GM12878 (cell line): Measurements from ENCODE around the gene LDLRAP1. TPM values are rescaled to one million over a fixed set of nuclear protein-coding genes. Genes with fewer than 3 reads are reported as not detected.

Experiments used
- ATAC-seq: fragments of 200-7000 bp; cut with Tn5 transposase; 3 replicates; pipeline ENCODE4 v1.9.1; 2020; ENCODE audit warnings: mild to moderate bottlenecking, moderate library complexity
- BruUV-seq: library from RNA; stranded (reverse); fragments of 400-500 nt; replicated peaks from 2 replicates; lab custom pipeline; 2021; lab: Mats Ljungman, UMichigan
- CTCF ChIA-PET: fragments of 300-600 bp; sonication (Branson Sonifier 250); formaldehyde crosslinking; extraction: SDS; loops from one replicate; lab custom pipeline; 2021; ENCODE audit warnings: inconsistent platforms; lab: Yijun Ruan, JAX
- POLR2A ChIA-PET: fragments of 350-600 bp; formaldehyde crosslinking; extraction: SDS; loops from one replicate; lab custom pipeline; 2021; ENCODE audit warnings: inconsistent platforms; lab: Charles Lee
- RAD21 ChIA-PET: fragments of 300-600 bp; sonication (Branson Sonifier 250); formaldehyde crosslinking; loops from one replicate; lab custom pipeline; 2023; ENCODE audit warnings: antibody characterized with exemption; ENCODE audit not compliant: unreplicated experiment; lab: Charles Lee
- SMC1A ChIA-PET: fragments of 300-600 bp; sonication (Branson Sonifier 250); formaldehyde crosslinking; loops from one replicate; lab custom pipeline; 2023; ENCODE audit not compliant: unreplicated experiment, uncharacterized antibody; lab: Charles Lee
- DNase-seq: peaks from one replicate; pipeline ENCODE4 v3.0.0-alpha.2; 2011; ENCODE audit warnings: low read depth, low spot score
- FAIRE-seq: peaks from 3 replicates; lab custom pipeline; 2011; peaks lifted over from hg19 to GRCh38; lab: Jason Lieb, UNC
- H2AFZ ChIP-seq: 2 replicates; pipeline ENCODE4 v1.6.0; 2011; ENCODE audit warnings: low read depth, low read length, control low read depth; ENCODE audit not compliant: control insufficient read depth
- H3K27ac ChIP-seq: 2 replicates; pipeline ENCODE4 v1.5.1; 2011; ENCODE audit warnings: control low read depth; ENCODE audit not compliant: control insufficient read depth, insufficient read depth
- H3K27me3 ChIP-seq, 2 experiments: replicated peaks in 1 of 2; 2 replicates each; pipeline versions ENCODE4 v1.6.0 to v1.6.1; 2011; ENCODE audit warnings: low read length in 1 of 2; ENCODE audit not compliant: control insufficient read depth in 2 of 2, insufficient read depth in 2 of 2
- H3K36me3 ChIP-seq, 2 experiments: 2 replicates each; pipeline ENCODE4 v1.5.1; 2011; ENCODE audit warnings: low read length in 1 of 2; ENCODE audit not compliant: control insufficient read depth in 2 of 2, insufficient read depth in 2 of 2
- H3K4me1 ChIP-seq: 2 replicates; pipeline ENCODE4 v1.6.1; 2011; ENCODE audit warnings: mild to moderate bottlenecking, low read length, moderate library complexity, mixed read lengths; ENCODE audit not compliant: control insufficient read depth, insufficient read depth
- H3K4me2 ChIP-seq: 2 replicates; pipeline ENCODE4 v1.6.0; 2011; ENCODE audit warnings: control low read depth; ENCODE audit not compliant: control insufficient read depth, insufficient read depth
- H3K4me3 ChIP-seq: fragments of 200-600 bp; sonication (generic); 2 replicates; pipeline ENCODE4 v1.5.1; 2016
- H3K79me2 ChIP-seq: 2 replicates; pipeline ENCODE4 v1.6.0; 2011; ENCODE audit warnings: low read length; ENCODE audit not compliant: control insufficient read depth, insufficient read depth
- H3K9ac ChIP-seq: 2 replicates; pipeline ENCODE4 v1.8.0; 2011; ENCODE audit warnings: low read length, control low read depth, mixed read lengths; ENCODE audit not compliant: control insufficient read depth, insufficient read depth
- H3K9me3 ChIP-seq: replicated peaks from 3 replicates; pipeline ENCODE4 v1.5.1; 2011; ENCODE audit warnings: mild to moderate bottlenecking, low read length; ENCODE audit not compliant: control insufficient read depth, insufficient read depth
- H4K20me1 ChIP-seq: 2 replicates; pipeline ENCODE4 v1.6.0; 2011; ENCODE audit not compliant: control insufficient read depth, insufficient read depth
- CEBPB ChIP-seq, 2 experiments: fragments of 150-350 bp in 1 of 2; IDR thresholded peaks; 2 replicates each; pipeline ENCODE4 v1.6.1; 2012 to 2014; ENCODE audit warnings: low read depth in 2 of 2, low read length in 2 of 2, borderline replicate concordance in 1 of 2, inconsistent platforms in 1 of 2
- RAD21 ChIP-seq: IDR thresholded peaks from 2 replicates; pipeline ENCODE4 v1.6.1; 2011; ENCODE audit warnings: mild to moderate bottlenecking, low read depth, low read length, moderate library complexity; ENCODE audit not compliant: insufficient read depth
- SMC3 ChIP-seq: IDR thresholded peaks from 2 replicates; pipeline ENCODE4 v1.6.1; 2011; ENCODE audit warnings: low read length, improper control_type of control experiment, borderline replicate concordance
- TBL1XR1 ChIP-seq: IDR thresholded peaks from 2 replicates; pipeline ENCODE4 v1.6.1; 2012; ENCODE audit warnings: low read depth, low read length, improper control_type of control experiment
- WGBS: methylation state at CpG from one replicate; pipeline ENCODE4 v1.1.6; 2016; ENCODE audit warnings: low lambda C conversion rate; ENCODE audit not compliant: insufficient replicate concordance, insufficient coverage; ENCODE audit errors: missing lambda C conversion rate; 5-methylcytosine and 5-hydroxymethylcytosine counted together
- in situ Hi-C: fragments of 300-500 bp; cut with MboI; formaldehyde crosslinking; loops from 9 replicates; pipeline ENCODE4 v1.14.3; 2018; ENCODE audit warnings: mixed read lengths
- intact Hi-C: fragments of 100-400 bp; cut with micrococcal nuclease; formaldehyde crosslinking; loops from one replicate; pipeline ENCODE4 v1.14.2; 2022; ENCODE audit not compliant: unreplicated experiment
- polyA plus RNA-seq, 11 experiments: library from polyadenylated mRNA; depleted of rRNA in 4 of 11; unstranded in 6 of 11; stranded (reverse) in 5 of 11; fragments of >200 nt; fragmentation: Nextera tagmentation in 4 of 11; fragmentation: Illumina TruSeq in 1 of 11; extraction: Ambion mirVana in 4 of 11; extraction: Trizol in 1 of 11; gene quantifications; 1 replicate in 1 of 11; 2 replicates in 10 of 11; pipeline versions ENCODE4 v1.2.1 to v1.2.3, GENCODE V29; 2011 to 2016; ENCODE audit warnings: inconsistent platforms in 2 of 11, missing spikeins in 2 of 11, low read depth in 1 of 11
- total RNA-seq, 4 experiments: library from RNA; depleted of rRNA in 3 of 4; stranded (reverse); fragments of >200 nt in 3 of 4; fragmentation: Illumina TruSeq in 1 of 4; extraction: Trizol in 1 of 4; gene quantifications; 2 replicates each; pipeline versions ENCODE4 v1.2.1 to v1.2.3, GENCODE V29; 2013 to 2021
- TF ChIP-seq, protein P1 (sequence below), 3 experiments: IDR thresholded peaks in 2 of 3; conservative IDR thresholded peaks in 1 of 3; 2 replicates each; pipeline ENCODE4 v1.5.1; 2011; ENCODE audit warnings: low read depth in 3 of 3, low read length in 3 of 3, mild to moderate bottlenecking in 3 of 3, control low read depth in 2 of 3, moderate library complexity in 2 of 3, inconsistent platforms in 1 of 3, mixed read lengths in 1 of 3; ENCODE audit not compliant: control insufficient read depth in 2 of 3, insufficient read depth in 1 of 3; ENCODE audit errors: extremely low read depth in 1 of 3

LDLRAP1 gene
- total and polyA plus RNA-seq, 10 of the 15 experiments (the other 5 are each of a cell fraction or from before 2014, with no cell fraction given) = 0.43 to 37.6 (median 22.0) TPM

GRCh38 chr1:25610822-25611630, 67.6 kb downstream of the LDLRAP1 start:
- Histone ChIP-seq H3K27ac (no peak overlapping the region), H3K9me3 (no peaks in the 10 kb centered on the region), H3K27me3 (no peaks in the 10 kb centered on the region; a peak in 1 of 4 replicates), H2AFZ (no peak overlapping the region), H3K4me1 (peaks cover 19% of the 10 kb centered on the region), H3K9ac (no peak overlapping the region), H3K4me2 (no peak overlapping the region), H3K36me3 (no peaks in the 10 kb centered on the region), H3K79me2 (no peaks in the 10 kb centered on the region), H3K4me3 (no peak overlapping the region), H4K20me1 (no peaks in the 10 kb centered on the region)
- in situ Hi-C loops = loop anchor here (5.0 kb wide), 1 partner anchor 186 kb away; no protein-coding TSS in a partner anchor
- ChIA-PET CTCF (interaction anchor here (0.6 to 3.6 kb wide), 5 partner anchors 8 to 192 kb away, joined by 3 to 18 read pairs (median 7); no protein-coding TSS in a partner anchor), SMC1A (interaction anchor here (0.7 to 2.9 kb wide), 4 partner anchors 28 to 209 kb away, joined by 3 to 15 read pairs (median 3); no protein-coding TSS in a partner anchor), POLR2A (no interaction called here), RAD21 (interaction anchor here (1.2 kb wide), 1 partner anchor 135 kb away, joined by 3 read pairs; no protein-coding TSS in a partner anchor)
- DNase-seq (no peak), FAIRE-seq (no peak), ATAC-seq (peak; percentile 46)
- TF ChIP-seq, protein P1, sequence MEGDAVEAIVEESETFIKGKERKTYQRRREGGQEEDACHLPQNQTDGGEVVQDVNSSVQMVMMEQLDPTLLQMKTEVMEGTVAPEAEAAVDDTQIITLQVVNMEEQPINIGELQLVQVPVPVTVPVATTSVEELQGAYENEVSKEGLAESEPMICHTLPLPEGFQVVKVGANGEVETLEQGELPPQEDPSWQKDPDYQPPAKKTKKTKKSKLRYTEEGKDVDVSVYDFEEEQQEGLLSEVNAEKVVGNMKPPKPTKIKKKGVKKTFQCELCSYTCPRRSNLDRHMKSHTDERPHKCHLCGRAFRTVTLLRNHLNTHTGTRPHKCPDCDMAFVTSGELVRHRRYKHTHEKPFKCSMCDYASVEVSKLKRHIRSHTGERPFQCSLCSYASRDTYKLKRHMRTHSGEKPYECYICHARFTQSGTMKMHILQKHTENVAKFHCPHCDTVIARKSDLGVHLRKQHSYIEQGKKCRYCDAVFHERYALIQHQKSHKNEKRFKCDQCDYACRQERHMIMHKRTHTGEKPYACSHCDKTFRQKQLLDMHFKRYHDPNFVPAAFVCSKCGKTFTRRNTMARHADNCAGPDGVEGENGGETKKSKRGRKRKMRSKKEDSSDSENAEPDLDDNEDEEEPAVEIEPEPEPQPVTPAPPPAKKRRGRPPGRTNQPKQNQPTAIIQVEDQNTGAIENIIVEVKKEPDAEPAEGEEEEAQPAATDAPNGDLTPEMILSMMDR (IDR thresholded peaks at IDR 0.05 in 2 of 3, conservative IDR thresholded peaks at IDR 0.05 in 1 of 3; ENCODE audit: control insufficient read depth in 2 of 3, extremely low read depth in 1 of 3, insufficient read depth in 1 of 3, low read depth in 3 of 3, low read length in 3 of 3) = peak; percentile 30 to 47 (median 33); a peak in 3 of 6 replicates
- TF ChIP-seq RAD21 (peak; percentile 37), CEBPB (IDR thresholded peaks at IDR 0.05; ENCODE audit: borderline replicate concordance in 1 of 2, low read depth in 2 of 2, low read length in 2 of 2) (no peak), SMC3 (peak; percentile 34; the same call in 1 of the 2 replicates), TBL1XR1 (no peak)
- intact Hi-C loops = loop anchor here (2.0 kb wide), 2 partner anchors 82 to 186 kb away; no protein-coding TSS in a partner anchor
- 26% methylated on average over 8 of the region's 8 CpGs for WGBS
- no TSS peak for BruUV-seq
